Right lobe of liver (tissue), 6 donors: ENCODE measurements around the gene DCC. TPM values are rescaled to one million over a fixed set of nuclear protein-coding genes. Genes with fewer than 3 reads are reported as not detected.

ENCODE experiments used
- ATAC-seq, 4 donors: fragments of 200-7000 bp; cut with Tn5 transposase; one replicate each; pipeline ENCODE4 v1.9.1; 2020; ENCODE audit warnings: mild to moderate bottlenecking in 4 of 4, moderate library complexity in 4 of 4
- DNase-seq, 3 donors: peaks; one replicate each; pipeline ENCODE4 v3.0.0-alpha.2; 2020
- H3K27ac ChIP-seq, 3 donors: fragments of 200-600 bp; one replicate each; pipeline ENCODE4 v1.8.0; 2022
- H3K27me3 ChIP-seq, 2 donors: fragments of 200-600 bp; one replicate each; pipeline ENCODE4 v1.8.0; 2022
- H3K36me3 ChIP-seq, 4 donors: fragments of 200-600 bp; sonication (generic) in 1 of 4; one replicate each; pipeline versions ENCODE4 v1.5.1 to v1.8.0; 2017 to 2022; ENCODE audit warnings: control low read depth in 1 of 4
- H3K4me1 ChIP-seq, 4 donors: fragments of 200-600 bp; sonication (generic) in 1 of 4; one replicate each; pipeline versions ENCODE4 v1.5.1 to v1.8.0; 2017 to 2022; ENCODE audit warnings: control low read depth in 1 of 4
- H3K4me3 ChIP-seq, 3 donors: fragments of 200-600 bp; one replicate each; pipeline ENCODE4 v1.8.0; 2022
- H3K9me3 ChIP-seq, 4 donors: fragments of 200-600 bp; sonication (generic) in 1 of 4; one replicate each; pipeline versions ENCODE4 v1.5.1 to v1.8.0; 2017 to 2022; ENCODE audit warnings: control low read depth in 1 of 4
- CTCF ChIP-seq, 4 donors: fragments of 200-600 bp in 3 of 4; fragments of 450-650 bp in 1 of 4; IDR thresholded peaks; one replicate each; pipeline versions ENCODE4 v1.5.1 to v1.8.0; 2016 to 2022; ENCODE audit warnings: antibody characterized with exemption in 4 of 4, mild to moderate bottlenecking in 2 of 4
- POLR2A ChIP-seq: fragments of 450-650 bp; IDR thresholded peaks from one replicate; pipeline ENCODE4 v1.6.1; 2017; ENCODE audit warnings: antibody characterized with exemption, mild to moderate bottlenecking
- WGBS: methylation state at CpG from one replicate; pipeline ENCODE4 v1.1.6; 2018; ENCODE audit warnings: low coverage, low lambda C conversion rate; ENCODE audit not compliant: insufficient coverage; ENCODE audit errors: missing lambda C conversion rate; 5-methylcytosine and 5-hydroxymethylcytosine counted together
- intact Hi-C, 2 donors: fragments of 100-400 bp; cut with DNase I; formaldehyde crosslinking; loops; one replicate each; pipeline versions ENCODE4 v1.11.2 to v1.14.1; 2022
- total RNA-seq, 6 experiments: library from RNA; depleted of rRNA in 2 of 6; stranded (reverse); fragments of >200 nt in 2 of 6; fragmentation: NEBNext Ultra II Directional in 3 of 6; extraction: Animal tissue kit (Norgen Biotek cat#: 25700) in 3 of 6; gene quantifications; one replicate each; pipeline versions ENCODE4 v1.1.0 to v1.2.4, GENCODE V29; 2016 to 2023
- donor health status: DM: no; HTN: yes; CAD: no.
- donor health status: DM: no; HTN: no; CAD: no.
- donor health status: DM: no; HTN: no; CAD: no.
- donor health status: DM: no; HTN: yes; CAD: no.
- donor health status: DM: no; HTN: yes; CAD: no.

Gene DCC
- total RNA-seq, 6 experiments from 2014 or later = 0.06 TPM; not detected in 5

DNA sequence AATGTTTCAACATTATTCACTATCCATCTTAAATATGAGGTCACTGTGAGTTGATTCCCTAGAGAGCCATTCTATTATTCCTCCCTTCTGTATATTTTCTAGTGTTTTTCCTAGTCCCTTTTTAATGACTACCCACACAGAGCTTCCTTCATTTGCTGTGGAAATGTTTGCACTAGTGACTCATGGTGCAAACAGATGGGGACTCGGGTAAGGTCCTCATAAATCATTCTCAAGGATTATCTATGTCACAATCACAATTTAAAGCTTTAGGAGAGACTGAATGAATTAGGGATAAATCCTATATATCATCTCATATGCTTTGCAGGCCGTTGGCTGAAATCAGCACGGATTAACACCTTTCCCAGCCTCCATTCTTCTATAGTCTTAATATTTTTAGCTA is 159.6 kb downstream of the DCC start:
- no peak overlapping the region for H3K4me3 ChIP-seq
- H3K9me3 ChIP-seq = no peaks in the 10 kb centered on the region
- DNase-seq (no peak), ATAC-seq (no peak)
- 27% methylated on average over 3 of the region's 3 CpGs for WGBS
- no peak overlapping the region for H3K27ac ChIP-seq
- H3K4me1 ChIP-seq = no peaks in the 10 kb centered on the region
- intact Hi-C loops = no loop called here
- H3K36me3 ChIP-seq = no peaks in the 10 kb centered on the region
- no peak for TF ChIP-seq CTCF (IDR thresholded peaks at IDR 0.05)
- TF ChIP-seq POLR2A = no peak
- no peaks in the 10 kb centered on the region for H3K27me3 ChIP-seq

DNA sequence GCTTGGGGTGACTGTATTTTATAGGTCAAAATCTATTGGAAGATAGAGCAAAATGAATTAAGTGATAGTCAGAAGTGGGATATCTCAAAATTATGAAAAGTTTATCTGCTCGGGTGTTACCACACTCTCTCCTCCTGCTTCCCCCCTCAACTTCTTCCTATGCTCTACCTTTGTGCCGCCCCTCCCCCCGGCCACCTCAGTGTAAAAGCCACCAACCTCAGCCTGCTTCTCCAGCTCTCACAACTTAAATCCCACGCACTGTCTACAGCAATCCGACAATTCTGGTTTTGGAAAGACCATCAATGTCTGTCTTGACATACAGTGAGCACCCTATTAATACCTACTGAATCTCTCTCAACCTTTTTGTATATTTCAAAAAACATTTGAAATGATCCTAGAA is 164.6 kb downstream of the DCC start:
- Histone ChIP-seq H3K9me3 (no peaks in the 10 kb centered on the region), H3K27ac (no peak overlapping the region), H3K27me3 (no peaks in the 10 kb centered on the region), H3K4me3 (no peak overlapping the region), H3K4me1 (no peaks in the 10 kb centered on the region), H3K36me3 (no peaks in the 10 kb centered on the region)
- TF ChIP-seq POLR2A = no peak
- TF ChIP-seq CTCF (IDR thresholded peaks at IDR 0.05) = no peak
- DNase-seq = no peak
- WGBS = 59% methylated on average over 5 of the region's 5 CpGs
- ATAC-seq = no peak
- intact Hi-C loops = no loop called here

DNA sequence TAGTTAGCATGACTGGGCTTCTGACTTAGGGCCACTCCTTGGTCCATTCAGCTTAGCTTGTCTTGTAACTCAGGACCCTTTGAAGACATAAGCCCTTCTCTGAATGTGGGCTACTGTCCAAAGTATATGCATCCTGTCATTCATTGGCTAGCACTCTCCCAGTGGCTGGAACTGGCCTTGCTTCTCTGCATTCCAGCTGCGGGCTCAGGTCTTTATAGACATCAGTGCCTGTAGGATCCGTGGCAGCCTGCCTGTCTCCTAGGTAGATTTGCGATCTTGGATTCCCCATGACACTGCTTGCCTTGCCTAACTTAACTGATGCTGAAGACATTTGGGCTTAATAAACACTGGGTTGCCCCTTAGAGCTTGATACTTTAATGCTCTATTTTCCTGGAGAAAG is 170.1 kb downstream of the DCC start:
- H3K27me3 ChIP-seq = no peaks in the 10 kb centered on the region
- no peaks in the 10 kb centered on the region for H3K9me3 ChIP-seq
- DNase-seq = no peak
- no peaks in the 10 kb centered on the region for H3K36me3 ChIP-seq
- no peak overlapping the region for H3K27ac ChIP-seq
- H3K4me3 ChIP-seq = no peak overlapping the region
- WGBS = 50% methylated on average over 2 of the region's 3 CpGs
- TF ChIP-seq CTCF (IDR thresholded peaks at IDR 0.05) = no peak
- TF ChIP-seq POLR2A = no peak
- no peak for ATAC-seq
- H3K4me1 ChIP-seq = no peaks in the 10 kb centered on the region
- intact Hi-C loops = no loop called here

GRCh38 chr18:52518086-52518485 is 178.1 kb downstream of the DCC start:
- DNase-seq (no peak), ATAC-seq (no peak)
- 62% methylated on average over 2 of the region's 2 CpGs for WGBS
- intact Hi-C loops = no loop called here
- Histone ChIP-seq H3K4me1 (no peaks in the 10 kb centered on the region), H3K9me3 (no peaks in the 10 kb centered on the region), H3K36me3 (no peaks in the 10 kb centered on the region), H3K27ac (no peak overlapping the region), H3K27me3 (no peaks in the 10 kb centered on the region), H3K4me3 (no peak overlapping the region)
- no peak for TF ChIP-seq POLR2A
- no peak for TF ChIP-seq CTCF (IDR thresholded peaks at IDR 0.05)

DNA sequence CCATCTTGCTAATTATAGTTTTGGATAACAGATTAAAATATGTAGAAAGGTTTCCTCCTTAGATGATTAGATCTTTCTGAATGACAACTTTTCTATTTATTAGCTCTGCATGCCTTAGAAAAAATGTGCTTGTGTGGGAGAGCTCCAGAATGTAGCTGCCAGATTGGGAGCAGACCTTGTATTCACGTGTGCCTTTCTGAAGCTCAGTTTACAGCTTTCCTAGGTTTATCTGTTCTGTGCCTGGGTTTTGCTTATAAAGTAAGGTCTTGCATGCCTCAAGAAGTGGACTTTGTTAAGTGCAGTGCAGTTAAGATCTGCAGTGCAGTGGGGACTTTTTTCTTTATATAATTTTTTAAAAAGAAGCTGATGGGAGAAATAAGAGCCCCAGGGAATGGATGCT is 179.0 kb downstream of the DCC start:
- intact Hi-C loops = no loop called here
- Histone ChIP-seq H3K4me1 (no peaks in the 10 kb centered on the region), H3K36me3 (no peaks in the 10 kb centered on the region), H3K9me3 (no peaks in the 10 kb centered on the region), H3K27ac (no peak overlapping the region), H3K4me3 (no peak overlapping the region), H3K27me3 (no peaks in the 10 kb centered on the region)
- ATAC-seq (no peak), DNase-seq (no peak)
- WGBS = 10% methylated on average over 1 of the region's 1 CpG
- TF ChIP-seq CTCF (IDR thresholded peaks at IDR 0.05) (no peak), POLR2A (no peak)
